HEK293T (cell line): ENCODE data around the gene TNRC18.

ENCODE experiments used
- FOXM1 ChIP-seq: fragments of 450-650 bp; IDR thresholded peaks from 2 replicates; pipeline ENCODE4 v1.6.1; 2017; ENCODE audit warnings: mild to moderate bottlenecking, borderline replicate concordance
- L3MBTL2 ChIP-seq: fragments of 450-650 bp; conservative IDR thresholded peaks from 2 replicates; pipeline ENCODE4 v1.6.1; 2016; ENCODE audit warnings: mild to moderate bottlenecking
- SP1 ChIP-seq: fragments of 450-650 bp; IDR thresholded peaks from 2 replicates; pipeline ENCODE4 v1.6.1; 2017
- ZNF384 ChIP-seq: fragments of 450-650 bp; IDR thresholded peaks from 2 replicates; pipeline ENCODE4 v1.6.1; 2016
- TF ChIP-seq, protein P1 (sequence below): fragments of 450-650 bp; IDR thresholded peaks from 2 replicates; pipeline ENCODE4 v1.6.1; 2016

DNA sequence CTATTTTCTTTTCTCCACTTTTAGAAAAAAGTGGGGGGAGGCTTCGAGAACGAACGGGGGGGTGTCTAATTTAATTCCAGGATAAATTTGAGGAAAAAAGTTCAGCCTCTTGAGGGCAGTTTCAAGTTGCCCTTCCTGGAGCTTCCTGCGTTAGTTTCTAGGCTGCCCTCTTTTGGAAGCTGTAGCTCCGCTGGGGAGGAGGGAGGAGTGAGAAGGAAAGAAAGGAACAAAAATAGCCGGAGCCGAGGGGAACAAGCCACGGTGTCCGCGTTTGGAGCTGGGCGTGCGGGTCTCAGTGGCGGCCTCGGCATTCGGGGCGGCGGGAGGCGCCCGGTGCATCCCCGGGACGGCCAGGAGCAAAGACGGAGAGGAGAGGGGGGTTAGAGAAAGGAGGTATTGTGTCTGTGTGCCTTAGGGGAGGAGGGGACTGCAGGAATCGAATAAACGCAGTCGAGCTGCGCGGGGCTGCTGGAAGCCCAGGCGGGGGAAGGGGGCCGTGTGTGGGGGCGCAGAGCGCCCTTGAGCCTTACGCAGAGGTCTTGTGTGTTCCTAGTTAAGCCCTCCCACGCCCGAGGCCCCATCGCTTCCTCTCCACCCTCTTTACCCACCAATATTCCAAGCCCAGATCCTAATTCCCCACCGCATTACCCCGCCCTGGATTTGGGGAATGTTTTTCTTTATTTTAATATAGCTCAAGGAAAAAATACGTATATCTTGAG, 2.0 kb upstream of the TNRC18 start:
- TF ChIP-seq SP1 (no peak), ZNF384 (peak; percentile 78), FOXM1 (no peak), L3MBTL2 (no peak)
- TF ChIP-seq, protein P1, sequence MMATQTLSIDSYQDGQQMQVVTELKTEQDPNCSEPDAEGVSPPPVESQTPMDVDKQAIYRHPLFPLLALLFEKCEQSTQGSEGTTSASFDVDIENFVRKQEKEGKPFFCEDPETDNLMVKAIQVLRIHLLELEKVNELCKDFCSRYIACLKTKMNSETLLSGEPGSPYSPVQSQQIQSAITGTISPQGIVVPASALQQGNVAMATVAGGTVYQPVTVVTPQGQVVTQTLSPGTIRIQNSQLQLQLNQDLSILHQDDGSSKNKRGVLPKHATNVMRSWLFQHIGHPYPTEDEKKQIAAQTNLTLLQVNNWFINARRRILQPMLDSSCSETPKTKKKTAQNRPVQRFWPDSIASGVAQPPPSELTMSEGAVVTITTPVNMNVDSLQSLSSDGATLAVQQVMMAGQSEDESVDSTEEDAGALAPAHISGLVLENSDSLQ = no peak
